GM21515 (cell line): Measurements from ENCODE around the gene PSTPIP2.
"Not testable (repeated sequence)": the region's sequence is repeated elsewhere in the genome, so short reads cannot be mapped to it uniquely, and the experiment has no call there.

Experiments used
- ATAC-seq: cut with Tn5 transposase; IDR thresholded peaks from one replicate; pipeline ENCODE4 v1.9.1; 2021; ENCODE audit not compliant: unreplicated experiment

Gene PSTPIP2, protein sequence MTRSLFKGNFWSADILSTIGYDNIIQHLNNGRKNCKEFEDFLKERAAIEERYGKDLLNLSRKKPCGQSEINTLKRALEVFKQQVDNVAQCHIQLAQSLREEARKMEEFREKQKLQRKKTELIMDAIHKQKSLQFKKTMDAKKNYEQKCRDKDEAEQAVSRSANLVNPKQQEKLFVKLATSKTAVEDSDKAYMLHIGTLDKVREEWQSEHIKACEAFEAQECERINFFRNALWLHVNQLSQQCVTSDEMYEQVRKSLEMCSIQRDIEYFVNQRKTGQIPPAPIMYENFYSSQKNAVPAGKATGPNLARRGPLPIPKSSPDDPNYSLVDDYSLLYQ

DNA sequence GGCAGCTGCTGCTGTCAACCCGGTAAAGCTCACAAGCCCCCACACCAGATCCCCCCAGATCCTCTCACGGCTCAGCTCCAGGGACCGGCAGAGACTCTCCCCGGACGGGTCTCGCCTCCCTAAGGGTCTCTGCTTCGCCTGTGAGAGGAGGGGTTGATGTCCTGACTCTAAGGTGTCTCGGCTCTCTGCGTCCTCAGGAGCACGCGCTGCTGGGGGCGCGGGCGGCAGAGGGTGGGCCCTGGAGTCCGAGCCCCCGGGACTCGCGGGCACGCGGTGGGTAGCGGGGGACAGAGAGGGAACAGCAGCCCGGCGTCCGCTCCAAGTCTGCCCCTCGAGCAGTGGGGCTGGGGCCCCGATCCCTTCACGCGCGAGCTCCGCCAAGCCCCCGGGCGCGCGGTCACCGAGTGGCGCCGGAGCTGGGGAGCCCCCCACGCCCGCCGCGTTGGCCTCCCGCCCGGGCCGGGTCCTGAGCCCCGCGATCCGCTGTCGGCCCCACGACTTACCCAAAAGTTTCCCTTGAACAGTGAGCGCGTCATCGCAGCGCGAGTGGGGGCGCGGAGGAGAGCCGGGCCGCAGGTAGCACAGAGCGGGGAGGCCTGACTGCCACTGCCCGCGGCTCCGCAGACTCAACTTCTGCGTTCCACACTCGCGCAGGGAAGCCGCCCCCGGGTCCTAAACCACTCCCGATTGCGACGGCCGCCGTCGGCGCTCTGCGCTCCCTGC lies at the start of gene PSTPIP2:
Gene PSTPIP2 (minus strand): TSS at position 608 of the 723 bp plus-strand sequence. CDS start 72 bp downstream, at position 536.
- ATAC-seq: peak; percentile 68

DNA sequence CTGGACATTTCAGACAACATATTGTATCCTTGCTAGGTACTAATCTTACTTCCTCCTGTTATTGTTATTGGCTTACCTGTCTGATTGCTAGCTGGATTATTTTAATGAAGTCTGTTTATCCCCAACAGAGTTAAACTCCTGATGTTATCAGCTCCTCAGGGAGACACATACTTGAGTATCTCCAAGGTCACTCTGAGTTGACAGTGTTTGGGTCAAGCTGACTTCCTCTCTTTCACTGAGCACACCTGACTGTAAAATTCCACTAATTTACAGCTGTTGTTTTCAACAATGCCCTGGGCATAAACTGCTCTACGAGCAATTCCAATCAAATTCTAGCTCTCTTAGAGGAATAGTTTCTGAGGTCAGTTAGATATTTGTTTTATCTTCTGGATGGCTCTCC lies 41.7 kb upstream of the PSTPIP2 start:
- ATAC-seq: no peak

DNA sequence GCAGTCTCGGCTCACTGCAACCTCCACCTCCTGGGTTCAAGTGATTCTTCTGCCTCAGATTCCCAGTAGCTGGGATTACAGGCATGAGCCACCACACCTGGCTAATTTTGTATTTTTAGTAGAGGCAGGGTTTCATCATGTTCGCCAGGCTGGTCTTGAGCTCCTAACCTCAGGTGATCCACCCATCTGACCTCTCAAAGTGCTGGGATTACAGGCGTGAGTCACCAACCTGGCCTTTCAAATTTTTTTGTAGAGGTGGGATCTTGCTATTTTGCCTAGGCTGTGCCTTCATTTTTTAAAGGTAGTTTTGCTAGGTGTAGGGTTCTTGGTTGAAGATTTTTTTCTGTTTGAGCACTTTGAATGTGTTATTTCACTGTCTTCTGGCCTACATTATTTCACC lies 38.3 kb upstream of the PSTPIP2 start:
- ATAC-seq: no peak

DNA sequence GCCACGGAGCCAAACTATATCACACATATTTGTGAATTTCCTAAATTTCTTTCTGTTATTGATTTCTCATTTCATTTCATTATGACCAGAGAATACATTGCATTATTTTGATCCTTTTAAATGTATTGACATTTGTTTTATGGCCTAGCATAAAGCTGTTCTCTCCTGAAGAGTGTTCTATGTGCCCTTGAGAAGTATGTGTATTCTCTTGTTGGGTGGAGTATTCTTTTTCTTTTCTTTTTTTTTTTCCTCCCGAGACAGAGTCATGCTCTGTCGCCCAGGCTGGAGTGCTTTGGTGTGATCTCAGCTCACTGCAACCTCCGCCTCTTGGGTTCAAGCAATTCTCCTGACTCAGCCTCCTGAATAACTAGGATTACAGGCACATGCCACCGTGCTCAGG lies 37.3 kb upstream of the PSTPIP2 start:
- ATAC-seq: no peak

DNA sequence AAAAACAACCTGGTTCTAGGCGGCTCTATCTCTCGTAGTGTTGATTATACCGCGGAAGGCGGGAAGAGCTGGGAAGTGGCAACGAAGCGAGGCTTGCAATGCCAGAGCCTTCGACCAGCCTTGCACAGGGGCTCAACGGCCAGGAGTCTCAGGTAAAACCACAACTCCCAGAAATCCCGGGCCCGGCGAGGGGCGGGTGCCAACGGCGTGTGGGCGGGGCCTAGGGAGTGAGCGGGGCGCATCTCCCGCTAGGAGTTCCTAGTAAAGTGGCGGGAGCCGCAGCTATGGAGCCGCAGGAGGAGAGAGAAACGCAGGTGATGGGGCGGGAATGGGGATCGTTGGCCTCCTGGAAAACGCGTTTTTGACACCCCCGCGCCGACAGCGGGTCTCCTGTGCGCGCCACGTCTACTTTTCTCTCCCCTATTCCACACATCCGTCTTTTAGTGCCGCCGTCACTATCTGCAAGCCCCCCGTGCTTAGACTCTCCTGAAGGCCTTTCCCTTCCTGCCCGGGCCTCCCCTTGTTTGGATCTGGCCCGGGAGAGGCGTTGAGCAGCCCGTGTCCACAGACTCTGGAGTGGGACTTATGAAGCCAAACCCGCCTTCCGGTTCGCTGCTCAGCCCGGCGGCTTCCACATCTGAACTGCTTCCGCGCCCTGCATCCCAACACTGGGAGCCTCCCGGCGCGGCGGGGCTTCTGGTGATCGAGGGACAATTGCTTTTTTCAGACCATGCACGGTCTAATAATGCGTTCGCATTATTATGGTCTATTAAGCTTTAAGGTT lies 32.3 kb upstream of the PSTPIP2 start, which contains the start of gene HAUS1:
Gene HAUS1 (plus strand): TSS at position 258 of the 784 bp plus-strand sequence. CDS start 27 bp downstream, at position 285.
- ATAC-seq: peak; percentile 94

DNA sequence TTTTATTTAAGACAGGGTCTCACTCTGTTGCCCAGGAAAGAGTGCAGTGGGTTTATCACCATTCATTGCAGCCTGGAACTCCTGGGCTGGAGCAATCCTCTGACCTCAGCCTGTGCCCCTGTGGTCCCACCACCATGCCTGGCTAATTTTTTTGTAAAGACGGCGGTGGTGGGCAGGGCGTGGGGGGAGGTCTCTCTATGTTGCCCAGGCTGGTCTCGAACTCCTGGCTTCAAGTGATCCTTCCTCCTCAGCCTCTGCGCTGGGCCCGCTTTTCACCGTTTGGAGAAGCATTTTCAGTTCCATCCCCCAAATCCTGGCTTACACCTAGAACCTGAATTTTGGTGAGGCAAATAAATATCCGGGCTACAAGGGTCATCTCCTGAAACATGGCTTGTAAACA lies 27.4 kb upstream of the PSTPIP2 start:
- ATAC-seq: no peak

DNA sequence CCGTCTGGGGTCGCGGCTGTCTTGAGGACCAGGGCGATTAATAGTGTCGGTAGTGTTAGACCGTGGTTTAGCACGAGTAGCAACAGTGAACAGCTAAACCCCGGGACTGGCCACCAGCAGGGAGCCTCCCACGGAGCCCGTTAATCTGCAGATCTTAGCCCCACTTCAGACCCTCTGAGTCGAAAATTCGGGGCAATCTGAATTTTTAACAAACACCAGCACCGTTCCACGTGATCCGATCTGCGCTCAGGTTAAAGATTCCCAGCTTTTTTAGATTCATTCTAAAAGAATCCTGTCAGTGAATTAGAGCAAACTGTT lies 26.5 kb upstream of the PSTPIP2 start:
- no peak for ATAC-seq

DNA sequence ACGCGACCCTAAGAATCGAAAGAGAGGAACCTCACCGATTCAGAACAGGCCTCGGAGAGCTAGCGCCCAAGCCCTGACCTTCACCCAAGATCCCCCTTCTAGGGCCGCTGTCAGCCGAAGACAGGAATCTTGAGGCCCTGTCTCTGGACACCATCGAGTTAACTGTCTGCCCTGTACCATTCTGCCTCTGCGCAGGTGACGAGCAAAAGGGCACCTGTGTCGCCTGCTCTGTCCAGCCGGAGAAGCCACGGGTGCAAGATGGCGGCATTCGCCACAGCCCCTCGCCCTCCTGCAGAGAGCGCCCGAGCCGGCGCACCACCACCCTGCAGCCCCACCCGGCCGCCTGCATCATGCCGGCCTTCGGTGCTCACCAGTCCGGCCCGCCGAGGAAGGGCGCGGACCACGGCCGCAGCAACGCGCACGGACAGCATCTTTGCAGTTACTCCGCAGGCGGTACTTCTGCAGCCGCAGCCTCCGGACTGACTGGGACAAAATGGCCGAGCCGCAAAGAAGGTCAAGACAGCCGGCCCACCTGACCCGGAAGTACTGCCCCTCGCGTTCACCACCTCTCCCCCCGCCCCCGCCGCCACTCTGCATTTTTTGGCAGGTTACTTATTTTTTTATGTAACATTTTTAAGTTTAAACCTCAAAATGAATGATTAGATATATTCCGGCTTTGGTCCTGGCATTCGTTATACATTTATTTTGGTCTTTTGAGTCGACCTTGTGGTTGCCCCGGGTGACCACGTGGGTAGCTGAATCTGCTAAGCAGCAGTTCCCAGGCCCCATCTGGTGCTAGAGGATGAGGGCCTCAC lies 25.9 kb upstream of the PSTPIP2 start, which contains the start of gene ATP5F1A:
Gene ATP5F1A (minus strand): TSS at position 496 of the 815 bp plus-strand sequence. CDS start 65 bp downstream, at position 431.
- ATAC-seq: peak; percentile 80

DNA sequence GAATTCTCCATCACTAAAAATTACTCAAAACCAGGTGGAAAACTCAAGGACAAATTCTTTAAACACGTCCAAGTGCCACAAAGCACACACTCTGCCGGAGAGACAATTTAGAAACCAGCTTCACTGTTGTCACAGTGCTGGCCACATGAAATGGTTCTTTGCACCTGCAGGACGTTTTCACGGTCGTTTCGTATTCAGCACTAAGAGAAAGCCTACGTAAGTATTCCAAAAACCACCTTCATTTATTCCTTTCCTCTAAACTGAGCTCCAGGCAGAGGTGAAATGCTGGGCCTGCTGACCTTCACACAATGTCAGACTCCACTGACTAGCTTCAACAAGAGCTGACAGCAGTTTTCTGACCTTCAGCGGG lies 25.4 kb upstream of the PSTPIP2 start:
- ATAC-seq: peak; percentile 35

DNA sequence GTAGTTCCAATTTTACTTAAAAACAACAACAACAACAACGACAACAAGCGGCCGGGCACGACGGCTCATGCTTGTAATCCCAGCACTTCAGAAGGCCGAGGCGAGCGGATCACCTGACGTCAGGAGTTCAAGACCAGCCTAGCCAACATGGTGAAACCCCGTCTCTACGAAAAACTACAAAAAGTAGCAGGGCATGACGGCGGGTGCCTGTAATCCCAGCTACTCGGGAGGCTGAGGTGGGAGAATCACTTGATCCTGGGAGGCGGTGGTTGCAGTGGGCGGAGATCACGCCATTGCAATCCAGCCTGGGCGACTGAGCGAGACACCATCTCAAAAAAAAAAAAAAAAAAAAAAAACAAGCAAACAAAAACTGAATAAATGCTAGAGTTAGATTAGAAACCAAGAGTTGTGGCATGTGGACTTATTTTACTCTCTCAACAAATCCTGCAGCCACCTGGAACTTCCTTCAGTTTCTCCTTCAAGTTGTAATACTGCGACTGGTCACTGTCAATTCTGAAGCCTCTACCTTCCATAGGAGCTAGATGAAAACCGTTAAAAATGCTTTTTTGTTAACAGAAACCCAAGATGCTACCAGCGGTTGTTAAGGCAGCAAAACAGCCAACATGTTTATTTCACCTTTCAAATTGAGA lies 24.7 kb upstream of the PSTPIP2 start:
- no peak for ATAC-seq

DNA sequence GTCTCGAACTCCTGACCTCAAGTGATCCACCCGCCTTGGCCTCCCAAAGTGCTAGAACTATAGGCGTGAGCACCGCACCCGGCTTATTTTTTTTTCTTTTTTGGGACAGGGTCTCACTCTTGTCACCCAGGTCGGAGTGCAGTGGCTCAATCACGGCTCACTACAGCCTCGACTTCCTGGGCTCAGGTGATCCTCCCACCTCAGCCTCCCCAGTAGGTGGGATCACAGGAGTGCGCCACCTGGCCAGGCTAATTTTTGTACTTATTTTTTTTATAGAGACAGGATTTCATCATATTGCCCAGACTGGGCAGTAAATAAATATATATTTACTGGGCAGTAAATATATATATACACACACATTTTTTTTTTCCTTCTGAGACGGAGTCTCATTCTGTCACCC lies 23.5 kb upstream of the PSTPIP2 start:
- no peak for ATAC-seq

DNA sequence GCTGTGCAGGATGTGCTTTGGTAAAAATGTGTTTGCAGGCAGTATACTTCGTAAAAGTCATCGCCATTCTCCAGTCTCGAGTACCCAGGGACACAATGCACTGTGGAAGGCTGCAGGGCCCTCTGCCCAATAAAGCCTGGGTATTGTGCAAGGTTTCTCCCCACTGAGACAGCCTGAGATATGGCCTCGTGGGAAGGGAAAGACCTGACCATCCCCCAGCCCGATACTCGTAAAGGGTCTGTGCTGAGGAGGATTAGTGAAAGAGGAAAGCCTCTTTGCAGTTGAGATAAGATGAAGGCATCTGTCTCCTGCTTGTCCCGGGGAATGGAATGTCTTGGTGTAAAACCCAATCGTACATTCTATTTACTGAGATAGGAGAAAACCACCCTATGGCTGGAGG lies 16.4 kb upstream of the PSTPIP2 start:
- ATAC-seq: not testable (repeated sequence)

DNA sequence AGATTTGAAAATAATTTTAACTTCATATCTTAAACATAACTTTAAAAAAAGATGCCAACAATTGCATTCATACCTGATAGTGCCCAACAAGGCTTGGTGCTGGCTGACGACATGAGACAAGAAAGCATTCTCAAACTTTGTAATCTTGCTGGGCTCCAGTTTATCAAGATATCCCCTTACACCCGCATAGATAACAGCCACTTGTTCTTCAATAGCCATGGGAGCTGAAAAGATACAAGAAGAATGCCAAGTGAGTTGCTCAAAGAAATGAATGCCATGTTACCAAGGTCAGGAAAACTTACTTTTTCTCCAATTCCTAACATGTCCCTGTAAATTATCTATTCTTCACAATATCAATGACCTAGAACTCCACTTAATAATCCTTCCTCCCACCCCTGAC lies 12.4 kb upstream of the PSTPIP2 start:
- no peak for ATAC-seq

DNA sequence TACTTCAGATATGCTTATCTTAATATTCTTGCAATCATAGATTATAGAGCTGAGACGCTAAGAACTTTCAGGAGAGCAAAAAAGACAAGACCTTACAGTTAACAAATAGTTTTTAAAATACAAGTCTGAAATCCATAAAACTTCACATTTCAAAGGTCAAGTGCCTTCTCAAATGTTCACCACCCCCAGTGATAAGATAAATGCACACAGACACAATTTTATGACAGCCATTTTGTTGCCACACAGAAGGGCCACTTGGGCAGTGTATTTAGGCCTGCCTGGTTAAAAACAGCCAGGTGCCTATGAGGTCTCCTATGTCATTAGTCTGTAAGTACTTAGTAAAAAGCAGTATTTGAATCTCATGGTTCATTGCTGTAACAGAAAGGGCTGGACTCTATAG lies 8.1 kb upstream of the PSTPIP2 start:
- no peak for ATAC-seq

DNA sequence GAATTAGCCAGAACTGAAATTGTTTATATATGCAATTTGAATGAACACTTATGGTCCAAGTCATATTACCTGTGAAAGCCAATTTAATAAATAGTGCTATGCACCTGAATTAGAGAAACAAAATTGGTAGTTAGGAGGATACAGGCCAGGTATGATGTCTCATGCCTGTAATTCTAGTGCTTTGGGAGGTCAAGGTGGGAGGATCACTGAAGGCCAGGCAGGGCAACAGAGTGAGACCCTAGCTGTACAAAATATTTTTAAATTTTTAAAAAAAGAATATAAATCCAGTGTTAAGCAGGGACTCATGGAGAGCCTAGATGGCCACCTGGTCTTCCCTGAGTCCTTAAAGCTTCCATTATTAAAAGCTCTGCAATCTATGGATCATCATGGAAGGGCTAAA lies 7.3 kb upstream of the PSTPIP2 start:
- no peak for ATAC-seq

DNA sequence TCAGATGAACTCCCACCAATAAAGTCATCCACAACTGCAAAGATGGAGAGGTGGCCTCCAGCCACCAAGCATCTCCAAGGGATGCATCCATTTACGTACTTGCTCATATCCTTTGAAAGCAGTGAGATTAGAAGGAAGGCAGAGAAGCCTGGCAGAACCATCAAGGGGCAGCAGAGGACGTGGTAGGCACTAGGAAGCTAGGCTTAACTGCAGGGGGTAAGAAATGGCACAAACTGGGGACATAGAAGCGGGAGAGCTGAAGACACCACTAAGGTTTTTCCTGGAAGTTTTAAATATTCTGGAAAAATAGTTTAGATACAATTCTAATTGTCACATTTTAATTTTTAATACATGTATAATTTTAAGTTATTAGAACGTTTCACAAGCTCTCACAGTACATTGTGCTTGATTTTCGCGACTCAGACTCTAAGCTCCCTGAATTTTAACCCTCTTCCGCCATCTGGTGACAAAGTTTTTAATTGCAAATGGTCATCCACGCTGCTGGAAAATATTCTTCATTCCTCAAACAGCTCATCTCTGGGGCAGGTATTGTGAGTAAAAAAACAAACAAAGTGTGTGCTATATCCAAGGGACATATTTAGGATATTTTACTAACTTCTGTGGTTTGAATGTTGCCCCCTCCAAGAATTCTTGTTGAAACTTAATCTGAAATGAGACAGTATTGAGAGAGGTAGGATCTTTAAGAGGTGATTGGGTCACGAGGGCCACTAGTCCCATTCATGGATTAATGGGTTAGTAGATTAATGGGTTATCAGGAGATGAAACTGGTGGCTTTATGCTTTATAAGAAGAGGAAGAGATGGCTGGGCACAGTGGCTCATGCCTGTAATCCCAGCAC lies 1.6 kb upstream of the PSTPIP2 start:
- ATAC-seq: peak; percentile 39

DNA sequence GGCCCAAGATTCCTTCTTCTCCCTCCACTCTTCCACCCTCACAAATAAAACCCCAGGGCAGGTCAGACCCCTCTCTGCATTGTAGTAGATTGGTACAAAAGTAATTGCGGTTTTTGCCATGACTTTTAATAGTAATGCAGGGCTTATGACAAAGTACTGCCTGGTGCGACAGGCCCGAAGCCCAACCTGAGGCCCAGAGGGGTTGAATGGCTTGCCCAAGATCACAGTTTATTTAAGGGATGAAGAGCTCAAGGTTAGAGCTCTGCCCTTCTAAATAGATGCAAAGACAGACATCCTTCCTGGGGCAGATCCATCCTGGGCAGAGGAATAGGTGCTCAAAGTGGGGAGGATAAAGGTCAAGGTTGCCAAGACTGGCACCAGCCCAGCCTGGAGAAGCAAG lies 899 bp upstream of the PSTPIP2 start:
- ATAC-seq: no peak

DNA sequence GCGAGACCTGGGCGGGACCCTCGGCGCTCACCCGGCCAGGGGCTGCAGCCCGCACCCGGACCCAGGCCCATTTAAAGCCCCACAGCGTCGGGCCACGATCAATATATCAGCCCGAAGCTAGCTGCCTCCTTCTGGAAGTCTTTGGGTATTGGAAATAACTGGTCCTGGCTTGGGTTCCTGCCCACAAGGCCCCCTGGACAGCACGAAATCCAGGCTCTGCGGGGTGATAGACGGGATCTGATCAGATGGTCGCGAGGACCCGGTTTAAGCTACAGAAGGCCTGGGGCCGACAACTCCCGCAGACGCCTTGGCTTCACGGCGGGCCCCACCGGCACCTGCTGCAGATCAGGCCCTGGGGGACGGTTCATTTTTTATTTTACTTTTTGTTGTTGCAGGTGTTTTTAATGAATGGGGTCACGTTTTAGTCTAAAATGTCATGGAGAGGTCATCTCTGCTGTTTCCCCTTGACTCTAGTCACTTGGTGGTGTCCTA lies 362 bp upstream of the PSTPIP2 start:
- no peak for ATAC-seq
